Measurements from ENCODE around the gene ZNF407.

Gene ZNF407

GRCh38 chr18:75109319-75109691, 511.6 kb downstream of the ZNF407 start:
- no peak overlapping the region for H3K23ac ChIP-seq (ENCODE audit: low read length)
- H3K27ac ChIP-seq (ENCODE audit: low read depth, low read length): no peak overlapping the region
- H4K8ac ChIP-seq (ENCODE audit: low read depth, low read length): no peak overlapping the region
- H3K56ac ChIP-seq (ENCODE audit: low read length): no peak overlapping the region
- no peaks in the 10 kb centered on the region for H3K27me3 ChIP-seq (ENCODE audit: insufficient read depth, low read length, poor library complexity)
- H3K79me1 ChIP-seq (ENCODE audit: low read length): no peaks in the 10 kb centered on the region
- no peaks in the 10 kb centered on the region for H3K4me1 ChIP-seq (ENCODE audit: control insufficient read depth, low read depth, low read length)
- no peak overlapping the region for H3K4me2 ChIP-seq (ENCODE audit: low read length)
- DNase-seq: no peak
- H3K36me3 ChIP-seq (ENCODE audit: control insufficient read depth, insufficient read depth, low read length): no peaks in the 10 kb centered on the region
- no peak overlapping the region for H2BK5ac ChIP-seq (ENCODE audit: low read length)
- no CpG with 5 or more reads among the region's 7 CpGs for WGBS (ENCODE audit: extremely low coverage, insufficient coverage, low lambda C conversion rate)
- H3K9ac ChIP-seq (ENCODE audit: low read length): no peak overlapping the region
- H2BK15ac ChIP-seq (replicated peaks; ENCODE audit: low read depth): no peak overlapping the region
- no peak overlapping the region for H2BK120ac ChIP-seq (ENCODE audit: low read depth, low read length)
- no peak overlapping the region for H2AK5ac ChIP-seq (ENCODE audit: low read length)
- no peak overlapping the region for H3K18ac ChIP-seq (ENCODE audit: low read length)
- no peak overlapping the region for H4K5ac ChIP-seq (ENCODE audit: low read length)
- H3K79me2 ChIP-seq (ENCODE audit: control insufficient read depth, insufficient read depth, low read length): no peaks in the 10 kb centered on the region
- H3K4ac ChIP-seq (ENCODE audit: low read depth, low read length): no peak overlapping the region
- no peak overlapping the region for H3K4me3 ChIP-seq (ENCODE audit: low read length)

GRCh38 chr18:75109819-75110218, 512.1 kb downstream of the ZNF407 start:
- Histone ChIP-seq H3K79me1 (ENCODE audit: low read length) (no peaks in the 10 kb centered on the region), H3K4me2 (ENCODE audit: low read length) (no peak overlapping the region), H3K9ac (ENCODE audit: low read length) (no peak overlapping the region), H3K27me3 (ENCODE audit: insufficient read depth, low read length, poor library complexity) (no peaks in the 10 kb centered on the region), H3K18ac (ENCODE audit: low read length) (no peak overlapping the region), H3K36me3 (ENCODE audit: control insufficient read depth, insufficient read depth, low read length) (no peaks in the 10 kb centered on the region), H2BK5ac (ENCODE audit: low read length) (no peak overlapping the region), H3K4me1 (ENCODE audit: control insufficient read depth, low read depth, low read length) (no peaks in the 10 kb centered on the region), H3K23ac (ENCODE audit: low read length) (no peak overlapping the region), H2BK120ac (ENCODE audit: low read depth, low read length) (no peak overlapping the region), H3K4ac (ENCODE audit: low read depth, low read length) (no peak overlapping the region), H4K8ac (ENCODE audit: low read depth, low read length) (no peak overlapping the region), H3K27ac (ENCODE audit: low read depth, low read length) (no peak overlapping the region), H3K79me2 (ENCODE audit: control insufficient read depth, insufficient read depth, low read length) (no peaks in the 10 kb centered on the region), H4K5ac (ENCODE audit: low read length) (no peak overlapping the region), H3K4me3 (ENCODE audit: low read length) (no peak overlapping the region), H2AK5ac (ENCODE audit: low read length) (no peak overlapping the region), H3K56ac (ENCODE audit: low read length) (no peak overlapping the region), H2BK15ac (replicated peaks; ENCODE audit: low read depth) (no peak overlapping the region)
- no CpG with 5 or more reads among the region's 10 CpGs for WGBS (ENCODE audit: extremely low coverage, insufficient coverage, low lambda C conversion rate)
- DNase-seq: no peak

- Histone ChIP-seq H3K27ac (ENCODE audit: low read depth, low read length) (no peak overlapping the region), H3K56ac (ENCODE audit: low read length) (no peak overlapping the region), H3K4me3 (ENCODE audit: low read length) (no peak overlapping the region), H3K4me1 (ENCODE audit: control insufficient read depth, low read depth, low read length) (no peaks in the 10 kb centered on the region), H3K23ac (ENCODE audit: low read length) (no peak overlapping the region), H3K9ac (ENCODE audit: low read length) (no peak overlapping the region), H3K36me3 (ENCODE audit: control insufficient read depth, insufficient read depth, low read length) (no peaks in the 10 kb centered on the region), H4K8ac (ENCODE audit: low read depth, low read length) (no peak overlapping the region), H2BK5ac (ENCODE audit: low read length) (no peak overlapping the region), H3K27me3 (ENCODE audit: insufficient read depth, low read length, poor library complexity) (no peaks in the 10 kb centered on the region), H3K4me2 (ENCODE audit: low read length) (no peak overlapping the region), H3K4ac (ENCODE audit: low read depth, low read length) (no peak overlapping the region), H2AK5ac (ENCODE audit: low read length) (no peak overlapping the region), H3K18ac (ENCODE audit: low read length) (no peak overlapping the region), H3K79me1 (ENCODE audit: low read length) (no peaks in the 10 kb centered on the region), H4K5ac (ENCODE audit: low read length) (no peak overlapping the region), H2BK120ac (ENCODE audit: low read depth, low read length) (no peak overlapping the region), H3K79me2 (ENCODE audit: control insufficient read depth, insufficient read depth, low read length) (no peaks in the 10 kb centered on the region), H2BK15ac (replicated peaks; ENCODE audit: low read depth) (no peak overlapping the region)
- DNase-seq: no peak
- no CpG with 5 or more reads among the region's 9 CpGs for WGBS (ENCODE audit: extremely low coverage, insufficient coverage, low lambda C conversion rate)
These were observed 512.6 kb downstream of the ZNF407 start for GRCh38 chr18:75110311-75110710.

- Histone ChIP-seq H3K4me3 (ENCODE audit: low read length) (no peak overlapping the region), H2BK120ac (ENCODE audit: low read depth, low read length) (no peak overlapping the region), H3K4me1 (ENCODE audit: control insufficient read depth, low read depth, low read length) (no peaks in the 10 kb centered on the region), H3K79me1 (ENCODE audit: low read length) (no peaks in the 10 kb centered on the region), H3K9ac (ENCODE audit: low read length) (no peak overlapping the region), H2BK5ac (ENCODE audit: low read length) (no peak overlapping the region), H3K27ac (ENCODE audit: low read depth, low read length) (no peak overlapping the region), H3K18ac (ENCODE audit: low read length) (no peak overlapping the region), H3K79me2 (ENCODE audit: control insufficient read depth, insufficient read depth, low read length) (no peaks in the 10 kb centered on the region), H2AK5ac (ENCODE audit: low read length) (no peak overlapping the region), H3K23ac (ENCODE audit: low read length) (no peak overlapping the region), H4K8ac (ENCODE audit: low read depth, low read length) (no peak overlapping the region), H3K36me3 (ENCODE audit: control insufficient read depth, insufficient read depth, low read length) (no peaks in the 10 kb centered on the region), H4K5ac (ENCODE audit: low read length) (no peak overlapping the region), H3K56ac (ENCODE audit: low read length) (no peak overlapping the region), H3K4ac (ENCODE audit: low read depth, low read length) (no peak overlapping the region), H3K27me3 (ENCODE audit: insufficient read depth, low read length, poor library complexity) (no peaks in the 10 kb centered on the region), H3K4me2 (ENCODE audit: low read length) (no peak overlapping the region), H2BK15ac (replicated peaks; ENCODE audit: low read depth) (no peak overlapping the region)
- no CpG with 5 or more reads among the region's 12 CpGs for WGBS (ENCODE audit: extremely low coverage, insufficient coverage, low lambda C conversion rate)
- no peak for DNase-seq
These were observed 513.3 kb downstream of the ZNF407 start for GRCh38 chr18:75110846-75111415.

- Histone ChIP-seq H3K4me3 (ENCODE audit: low read length) (no peak overlapping the region), H3K4me1 (ENCODE audit: control insufficient read depth, low read depth, low read length) (no peaks in the 10 kb centered on the region), H3K9ac (ENCODE audit: low read length) (no peak overlapping the region), H3K36me3 (ENCODE audit: control insufficient read depth, insufficient read depth, low read length) (no peaks in the 10 kb centered on the region), H2BK120ac (ENCODE audit: low read depth, low read length) (no peak overlapping the region), H3K4ac (ENCODE audit: low read depth, low read length) (no peak overlapping the region), H3K27ac (ENCODE audit: low read depth, low read length) (no peak overlapping the region), H4K8ac (ENCODE audit: low read depth, low read length) (no peak overlapping the region), H2BK15ac (replicated peaks; ENCODE audit: low read depth) (no peak overlapping the region), H2AK5ac (ENCODE audit: low read length) (no peak overlapping the region), H3K79me1 (ENCODE audit: low read length) (no peaks in the 10 kb centered on the region), H3K27me3 (ENCODE audit: insufficient read depth, low read length, poor library complexity) (no peaks in the 10 kb centered on the region), H3K79me2 (ENCODE audit: control insufficient read depth, insufficient read depth, low read length) (no peaks in the 10 kb centered on the region), H3K23ac (ENCODE audit: low read length) (no peak overlapping the region), H3K18ac (ENCODE audit: low read length) (no peak overlapping the region), H4K5ac (ENCODE audit: low read length) (no peak overlapping the region), H3K56ac (ENCODE audit: low read length) (no peak overlapping the region), H3K4me2 (ENCODE audit: low read length) (no peak overlapping the region), H2BK5ac (ENCODE audit: low read length) (no peak overlapping the region)
- no CpG with 5 or more reads among the region's 8 CpGs for WGBS (ENCODE audit: extremely low coverage, insufficient coverage, low lambda C conversion rate)
- no peak for DNase-seq
These were observed 514.1 kb downstream of the ZNF407 start for GRCh38 chr18:75111760-75112159.
